H1 (cell line): Measurements from ENCODE around the gene CDYL2. TPM values are rescaled to one million over a fixed set of nuclear protein-coding genes. Genes with fewer than 3 reads are reported as not detected.

Source experiments
- CTCF ChIA-PET: fragments of 300-600 bp; sonication (Branson Sonifier 250); formaldehyde crosslinking; loops from one replicate; lab custom pipeline; 2021; ENCODE audit not compliant: partially characterized antibody; lab: Charles Lee
- POLR2A ChIA-PET: fragments of 300-600 bp; sonication (Branson Sonifier 250); formaldehyde crosslinking; loops from one replicate; lab custom pipeline; 2021; ENCODE audit warnings: inconsistent platforms; ENCODE audit not compliant: partially characterized antibody; lab: Charles Lee
- DNase-seq, 2 experiments: peaks; one replicate each; pipeline versions ENCODE4 v3.0.0 to v3.0.0-alpha.2; 2010 to 2022; ENCODE audit warnings: low spot score in 2 of 2, low read depth in 1 of 2, mixed read lengths in 1 of 2
- FAIRE-seq: peaks from 2 replicates; lab custom pipeline; 2011; peaks lifted over from hg19 to GRCh38; lab: Jason Lieb, UNC
- H2AFZ ChIP-seq: 2 replicates; pipeline ENCODE4 v1.8.1; 2012; ENCODE audit warnings: low read length, inconsistent platforms
- H2AK5ac ChIP-seq: 2 replicates; pipeline ENCODE4 v1.6.1; 2013; ENCODE audit warnings: low read depth, low read length
- H2BK120ac ChIP-seq: replicated peaks from 2 replicates; pipeline ENCODE3; 2013; ENCODE audit warnings: low read depth, low read length, inconsistent platforms
- H2BK12ac ChIP-seq: 2 replicates; pipeline ENCODE4 v1.6.1; 2013; ENCODE audit warnings: low read depth, low read length
- H2BK15ac ChIP-seq: 2 replicates; pipeline ENCODE4 v1.6.1; 2013; ENCODE audit warnings: low read length
- H2BK20ac ChIP-seq: 2 replicates; pipeline ENCODE4 v1.6.1; 2013; ENCODE audit warnings: low read length
- H2BK5ac ChIP-seq: 2 replicates; pipeline ENCODE4 v1.6.1; 2013; ENCODE audit warnings: low read depth, low read length
- H3K14ac ChIP-seq: 2 replicates; pipeline ENCODE4 v1.6.1; 2013; ENCODE audit warnings: inconsistent platforms; ENCODE audit not compliant: insufficient read length
- H3K18ac ChIP-seq: 2 replicates; pipeline ENCODE4 v1.6.1; 2013; ENCODE audit warnings: low read length; ENCODE audit errors: extremely low read depth
- H3K23ac ChIP-seq: 2 replicates; pipeline ENCODE4 v1.6.1; 2013; ENCODE audit warnings: inconsistent platforms; ENCODE audit not compliant: insufficient read length
- H3K23me2 ChIP-seq: 2 replicates; pipeline ENCODE4 v1.6.1; 2013; ENCODE audit warnings: low read depth, low read length
- H3K27ac ChIP-seq: 2 replicates; pipeline ENCODE4 v1.6.1; 2011; ENCODE audit warnings: low read depth, low read length, inconsistent platforms
- H3K27me3 ChIP-seq, 4 experiments: replicated peaks in 1 of 4; 1 replicate in 1 of 4; 2 replicates in 3 of 4; pipeline versions ENCODE4 v1.6.1 to v1.8.1; 2011 to 2013; ENCODE audit warnings: low read length in 3 of 4, mild to moderate bottlenecking in 3 of 4, inconsistent platforms in 2 of 4, mixed read lengths in 2 of 4, moderate library complexity in 1 of 4; ENCODE audit not compliant: control insufficient read depth in 3 of 4, insufficient read depth in 3 of 4; ENCODE audit errors: extremely low read depth in 1 of 4
- H3K36me3 ChIP-seq, 4 experiments: 2 replicates each; pipeline versions ENCODE4 v1.6.1 to v1.8.1; 2011 to 2013; ENCODE audit warnings: mild to moderate bottlenecking in 4 of 4, low read length in 3 of 4, moderate library complexity in 2 of 4, control low read depth in 1 of 4, inconsistent platforms in 1 of 4; ENCODE audit not compliant: insufficient read depth in 4 of 4, control insufficient read depth in 2 of 4
- H3K4ac ChIP-seq: replicated peaks from 2 replicates; pipeline ENCODE3; 2013; ENCODE audit warnings: low read length, low read depth, mixed read lengths, inconsistent platforms; ENCODE audit not compliant: insufficient read length
- H3K4me1 ChIP-seq, 4 experiments: replicated peaks in 1 of 4; 1 replicate in 1 of 4; 2 replicates in 3 of 4; pipeline versions ENCODE4 v1.6.1 to v1.8.1; 2011 to 2013; ENCODE audit warnings: low read length in 3 of 4, inconsistent platforms in 2 of 4, mixed read lengths in 1 of 4; ENCODE audit not compliant: insufficient read depth in 4 of 4, control insufficient read depth in 3 of 4
- H3K4me2 ChIP-seq, 2 experiments: 2 replicates each; pipeline versions ENCODE4 v1.6.1 to v1.8.1; 2011 to 2013; ENCODE audit warnings: low read depth in 2 of 2, low read length in 2 of 2, control low read depth in 1 of 2, inconsistent platforms in 1 of 2, mild to moderate bottlenecking in 1 of 2; ENCODE audit not compliant: insufficient read depth in 1 of 2
- H3K4me3 ChIP-seq, 4 experiments: fragments of 200-600, 300-600 bp in 1 of 4; sonication (generic), shearing (Covaris generic), sonication (Bioruptor Twin) in 1 of 4; 2 replicates each; pipeline versions ENCODE4 v1.5.1 to v1.8.1; 2011 to 2016; ENCODE audit warnings: low read length in 4 of 4, low read depth in 3 of 4, control low read depth in 2 of 4, inconsistent platforms in 2 of 4, mild to moderate bottlenecking in 2 of 4, mixed read lengths in 1 of 4, moderate library complexity in 1 of 4; ENCODE audit not compliant: insufficient read depth in 2 of 4; ENCODE audit errors: extremely low read depth in 1 of 4
- H3K56ac ChIP-seq: replicated peaks from 2 replicates; pipeline ENCODE3; 2013; ENCODE audit warnings: low read depth, mild to moderate bottlenecking, mixed read lengths, low read length, inconsistent platforms; ENCODE audit not compliant: insufficient read length
- H3K79me1 ChIP-seq: 2 replicates; pipeline ENCODE4 v1.6.1; 2013; ENCODE audit warnings: low read depth, low read length, control low read depth
- H3K79me2 ChIP-seq, 2 experiments: 2 replicates each; pipeline versions ENCODE4 v1.6.1 to v1.8.1; 2012 to 2013; ENCODE audit warnings: low read length in 2 of 2, mild to moderate bottlenecking in 2 of 2, inconsistent platforms in 1 of 2; ENCODE audit not compliant: insufficient read depth in 2 of 2, control insufficient read depth in 1 of 2
- H3K9ac ChIP-seq, 4 experiments: replicated peaks in 1 of 4; 1 replicate in 1 of 4; 2 replicates in 3 of 4; pipeline versions ENCODE4 v1.6.1 to v1.8.1; 2011 to 2013; ENCODE audit warnings: low read depth in 3 of 4, low read length in 3 of 4, control low read depth in 2 of 4, mild to moderate bottlenecking in 2 of 4, moderate library complexity in 2 of 4, inconsistent platforms in 1 of 4; ENCODE audit errors: extremely low read depth in 1 of 4
- H3K9me3 ChIP-seq, 2 experiments: 2 replicates each; pipeline versions ENCODE4 v1.6.1 to v1.8.1; 2012 to 2013; ENCODE audit warnings: mild to moderate bottlenecking in 2 of 2, moderate library complexity in 2 of 2, control low read depth in 1 of 2, inconsistent platforms in 1 of 2, low read depth in 1 of 2, low read length in 1 of 2, mixed read lengths in 1 of 2; ENCODE audit not compliant: insufficient read depth in 2 of 2
- H4K20me1 ChIP-seq, 2 experiments: replicated peaks in 1 of 2; 2 replicates each; pipeline versions ENCODE3 to v1.8.1; 2011 to 2013; ENCODE audit warnings: inconsistent platforms in 2 of 2, low read length in 2 of 2, mild to moderate bottlenecking in 1 of 2; ENCODE audit not compliant: insufficient read depth in 2 of 2, control insufficient read depth in 1 of 2
- H4K5ac ChIP-seq: 2 replicates; pipeline ENCODE4 v1.6.1; 2013; ENCODE audit warnings: low read length, low read depth, mixed read lengths, inconsistent platforms; ENCODE audit not compliant: insufficient read length
- H4K8ac ChIP-seq: 2 replicates; pipeline ENCODE4 v1.8.0; 2013; ENCODE audit warnings: mild to moderate bottlenecking, moderate library complexity, low read length, inconsistent platforms; ENCODE audit not compliant: insufficient read depth; ENCODE audit errors: extremely low read depth
- H4K91ac ChIP-seq: replicated peaks from 2 replicates; pipeline ENCODE3; 2013; ENCODE audit warnings: low read length, mixed read lengths, inconsistent platforms; ENCODE audit not compliant: insufficient read length
- EP300 ChIP-seq, 2 experiments: IDR thresholded peaks; 1 replicate in 1 of 2; 2 replicates in 1 of 2; pipeline ENCODE4 v1.6.1; 2011 to 2012; ENCODE audit warnings: low read depth in 2 of 2, low read length in 2 of 2, mild to moderate bottlenecking in 2 of 2, borderline replicate concordance in 1 of 2, inconsistent platforms in 1 of 2, moderate library complexity in 1 of 2
- GABPA ChIP-seq: IDR thresholded peaks from 2 replicates; pipeline ENCODE4 v1.6.1; 2011; ENCODE audit warnings: mild to moderate bottlenecking, low read length, moderate library complexity, borderline replicate concordance; ENCODE audit not compliant: insufficient read depth
- HDAC6 ChIP-seq: IDR thresholded peaks from one replicate; pipeline ENCODE4 v1.7.1; 2012; ENCODE audit warnings: low read depth, mild to moderate bottlenecking, inconsistent platforms, low read length, moderate library complexity
- MAFK ChIP-seq: IDR thresholded peaks from 2 replicates; pipeline ENCODE4 v1.6.1; 2012; ENCODE audit warnings: low read depth, mild to moderate bottlenecking, improper control_type of control experiment, low read length
- NANOG ChIP-seq: IDR thresholded peaks from 2 replicates; pipeline ENCODE4 v1.6.1; 2011; ENCODE audit warnings: low read length, low read depth, mild to moderate bottlenecking, inconsistent platforms; ENCODE audit not compliant: insufficient read depth, poor library complexity, severe bottlenecking
- POLR2A ChIP-seq, 2 experiments: IDR thresholded peaks; 1 replicate in 1 of 2; 2 replicates in 1 of 2; pipeline ENCODE4 v1.6.1; 2011; ENCODE audit warnings: low read depth in 2 of 2, low read length in 2 of 2, mild to moderate bottlenecking in 2 of 2; ENCODE audit errors: control extremely low read depth in 1 of 2
- TCF12 ChIP-seq: IDR thresholded peaks from 2 replicates; pipeline ENCODE4 v1.6.1; 2011; ENCODE audit warnings: low read depth, mild to moderate bottlenecking, low read length
- polyA plus RNA-seq, 7 experiments: library from polyadenylated mRNA; depleted of rRNA in 3 of 7; stranded (reverse) in 5 of 7; unstranded in 2 of 7; fragments of >200 nt in 5 of 7; fragments of 200-250 nt in 2 of 7; gene quantifications; 1 replicate in 5 of 7; 2 replicates in 1 of 7; 4 replicates in 1 of 7; pipeline versions ENCODE4 v1.2.1 to v1.2.3, GENCODE V29; 2011 to 2013; ENCODE audit warnings: missing spikeins in 2 of 7, mixed read lengths in 2 of 7
- total RNA-seq: library from RNA; stranded (reverse); fragmentation: NEBNext Ultra II Directional; extraction: Animal tissue kit (Norgen Biotek cat#: 25700); gene quantifications from 2 replicates; pipeline ENCODE4 v1.2.1, GENCODE V29; 2021

Gene CDYL2
- total and polyA plus RNA-seq, 2 of the 8 experiments (the other 6 are each of a cell fraction or from before 2014, with no cell fraction given): 0.33 to 5.3 TPM

GRCh38 chr16:80723981-80724380, 80.4 kb downstream of the CDYL2 start:
- H2AFZ ChIP-seq: no peak overlapping the region
- H2BK120ac ChIP-seq: no peak overlapping the region
- H4K8ac ChIP-seq: no peak overlapping the region
- H4K5ac ChIP-seq: no peak overlapping the region
- no peak overlapping the region for H3K4me3 ChIP-seq
- no peaks in the 10 kb centered on the region for H3K79me1 ChIP-seq
- H3K27ac ChIP-seq: no peak overlapping the region
- H3K79me2 ChIP-seq: no peaks in the 10 kb centered on the region
- H4K91ac ChIP-seq: no peak overlapping the region
- no peak overlapping the region for H2BK15ac ChIP-seq
- TF ChIP-seq MAFK (no peak), NANOG (no peak), GABPA (no peak), HDAC6 (no peak), EP300 (IDR thresholded peaks at IDR 0.05; ENCODE audit: borderline replicate concordance in 1 of 2, low read depth in 2 of 2, low read length in 2 of 2) (no peak), POLR2A (IDR thresholded peaks at IDR 0.05; ENCODE audit: control extremely low read depth in 1 of 2, low read depth in 2 of 2, low read length in 2 of 2) (no peak), TCF12 (no peak)
- TF ChIP-seq, all 59 proteins: peak for 0
- FAIRE-seq (no peak), DNase-seq (no peak)
- ChIA-PET POLR2A (no interaction called here), CTCF (no interaction called here)
- Histone ChIP-seq H2BK5ac (no peak overlapping the region), H3K56ac (no peak overlapping the region), H3K23me2 (no peaks in the 10 kb centered on the region; the same call in 1 of the 2 replicates), H3K36me3 (no peaks in the 10 kb centered on the region), H3K18ac (no peak overlapping the region), H3K14ac (no peak overlapping the region), H2AK5ac (no peak overlapping the region), H3K9ac (no peak overlapping the region), H3K4me1 (no peaks in the 10 kb centered on the region), H4K20me1 (no peaks in the 10 kb centered on the region), H3K4ac (no peak overlapping the region), H2BK12ac (no peak overlapping the region), H3K9me3 (peaks cover 18 to 52% of the 10 kb centered on the region in 2 experiments; a peak in 3 of 4 replicates), H3K4me2 (no peak overlapping the region), H3K27me3 (no peaks in the 10 kb centered on the region), H2BK20ac (no peak overlapping the region), H3K23ac (no peak overlapping the region)
